ENCODE measurements around the gene CFAP99.
"Not testable (repeated sequence)": the region's sequence is repeated elsewhere in the genome, so short reads cannot be mapped to it uniquely, and the experiment has no call there.

- not testable (repeated sequence) for TF ChIP-seq EZH2, CTCF, EZH2phosphoT487 (IDR thresholded peaks at IDR 0.05)
Measured at GRCh38 chr4:2382769-2383202, 36.0 kb upstream of the CFAP99 start.
